H1 (cell line): Measurements from ENCODE around the gene PPP4R4. TPM values are rescaled to one million over a fixed set of nuclear protein-coding genes. Genes with fewer than 3 reads are reported as not detected.
"Not testable (repeated sequence)": the region's sequence is repeated elsewhere in the genome, so short reads cannot be mapped to it uniquely, and the experiment has no call there.

Experiments used
- CTCF ChIA-PET: fragments of 300-600 bp; sonication (Branson Sonifier 250); formaldehyde crosslinking; loops from one replicate; lab custom pipeline; 2021; ENCODE audit not compliant: partially characterized antibody; lab: Charles Lee
- POLR2A ChIA-PET: fragments of 300-600 bp; sonication (Branson Sonifier 250); formaldehyde crosslinking; loops from one replicate; lab custom pipeline; 2021; ENCODE audit warnings: inconsistent platforms; ENCODE audit not compliant: partially characterized antibody; lab: Charles Lee
- DNase-seq, 2 experiments: peaks; one replicate each; pipeline versions ENCODE4 v3.0.0 to v3.0.0-alpha.2; 2010 to 2022; ENCODE audit warnings: low spot score in 2 of 2, low read depth in 1 of 2, mixed read lengths in 1 of 2
- FAIRE-seq: peaks from 2 replicates; lab custom pipeline; 2011; peaks lifted over from hg19 to GRCh38; lab: Jason Lieb, UNC
- H2AFZ ChIP-seq: 2 replicates; pipeline ENCODE4 v1.8.1; 2012; ENCODE audit warnings: low read length, inconsistent platforms
- H2AK5ac ChIP-seq: 2 replicates; pipeline ENCODE4 v1.6.1; 2013; ENCODE audit warnings: low read depth, low read length
- H2BK120ac ChIP-seq: replicated peaks from 2 replicates; pipeline ENCODE3; 2013; ENCODE audit warnings: low read depth, low read length, inconsistent platforms
- H2BK12ac ChIP-seq: 2 replicates; pipeline ENCODE4 v1.6.1; 2013; ENCODE audit warnings: low read depth, low read length
- H2BK15ac ChIP-seq: 2 replicates; pipeline ENCODE4 v1.6.1; 2013; ENCODE audit warnings: low read length
- H2BK20ac ChIP-seq: 2 replicates; pipeline ENCODE4 v1.6.1; 2013; ENCODE audit warnings: low read length
- H2BK5ac ChIP-seq: 2 replicates; pipeline ENCODE4 v1.6.1; 2013; ENCODE audit warnings: low read depth, low read length
- H3K14ac ChIP-seq: 2 replicates; pipeline ENCODE4 v1.6.1; 2013; ENCODE audit warnings: inconsistent platforms; ENCODE audit not compliant: insufficient read length
- H3K18ac ChIP-seq: 2 replicates; pipeline ENCODE4 v1.6.1; 2013; ENCODE audit warnings: low read length; ENCODE audit errors: extremely low read depth
- H3K23ac ChIP-seq: 2 replicates; pipeline ENCODE4 v1.6.1; 2013; ENCODE audit warnings: inconsistent platforms; ENCODE audit not compliant: insufficient read length
- H3K23me2 ChIP-seq: 2 replicates; pipeline ENCODE4 v1.6.1; 2013; ENCODE audit warnings: low read depth, low read length
- H3K27ac ChIP-seq: 2 replicates; pipeline ENCODE4 v1.6.1; 2011; ENCODE audit warnings: low read depth, low read length, inconsistent platforms
- H3K27me3 ChIP-seq, 4 experiments: replicated peaks in 1 of 4; 1 replicate in 1 of 4; 2 replicates in 3 of 4; pipeline versions ENCODE4 v1.6.1 to v1.8.1; 2011 to 2013; ENCODE audit warnings: low read length in 3 of 4, mild to moderate bottlenecking in 3 of 4, inconsistent platforms in 2 of 4, mixed read lengths in 2 of 4, moderate library complexity in 1 of 4; ENCODE audit not compliant: control insufficient read depth in 3 of 4, insufficient read depth in 3 of 4; ENCODE audit errors: extremely low read depth in 1 of 4
- H3K36me3 ChIP-seq, 4 experiments: 2 replicates each; pipeline versions ENCODE4 v1.6.1 to v1.8.1; 2011 to 2013; ENCODE audit warnings: mild to moderate bottlenecking in 4 of 4, low read length in 3 of 4, moderate library complexity in 2 of 4, control low read depth in 1 of 4, inconsistent platforms in 1 of 4; ENCODE audit not compliant: insufficient read depth in 4 of 4, control insufficient read depth in 2 of 4
- H3K4ac ChIP-seq: replicated peaks from 2 replicates; pipeline ENCODE3; 2013; ENCODE audit warnings: low read length, low read depth, mixed read lengths, inconsistent platforms; ENCODE audit not compliant: insufficient read length
- H3K4me1 ChIP-seq, 4 experiments: replicated peaks in 1 of 4; 1 replicate in 1 of 4; 2 replicates in 3 of 4; pipeline versions ENCODE4 v1.6.1 to v1.8.1; 2011 to 2013; ENCODE audit warnings: low read length in 3 of 4, inconsistent platforms in 2 of 4, mixed read lengths in 1 of 4; ENCODE audit not compliant: insufficient read depth in 4 of 4, control insufficient read depth in 3 of 4
- H3K4me2 ChIP-seq, 2 experiments: 2 replicates each; pipeline versions ENCODE4 v1.6.1 to v1.8.1; 2011 to 2013; ENCODE audit warnings: low read depth in 2 of 2, low read length in 2 of 2, control low read depth in 1 of 2, inconsistent platforms in 1 of 2, mild to moderate bottlenecking in 1 of 2; ENCODE audit not compliant: insufficient read depth in 1 of 2
- H3K4me3 ChIP-seq, 4 experiments: fragments of 200-600, 300-600 bp in 1 of 4; sonication (generic), shearing (Covaris generic), sonication (Bioruptor Twin) in 1 of 4; 2 replicates each; pipeline versions ENCODE4 v1.5.1 to v1.8.1; 2011 to 2016; ENCODE audit warnings: low read length in 4 of 4, low read depth in 3 of 4, control low read depth in 2 of 4, inconsistent platforms in 2 of 4, mild to moderate bottlenecking in 2 of 4, mixed read lengths in 1 of 4, moderate library complexity in 1 of 4; ENCODE audit not compliant: insufficient read depth in 2 of 4; ENCODE audit errors: extremely low read depth in 1 of 4
- H3K56ac ChIP-seq: replicated peaks from 2 replicates; pipeline ENCODE3; 2013; ENCODE audit warnings: low read depth, mild to moderate bottlenecking, mixed read lengths, low read length, inconsistent platforms; ENCODE audit not compliant: insufficient read length
- H3K79me1 ChIP-seq: 2 replicates; pipeline ENCODE4 v1.6.1; 2013; ENCODE audit warnings: low read depth, low read length, control low read depth
- H3K79me2 ChIP-seq, 2 experiments: 2 replicates each; pipeline versions ENCODE4 v1.6.1 to v1.8.1; 2012 to 2013; ENCODE audit warnings: low read length in 2 of 2, mild to moderate bottlenecking in 2 of 2, inconsistent platforms in 1 of 2; ENCODE audit not compliant: insufficient read depth in 2 of 2, control insufficient read depth in 1 of 2
- H3K9ac ChIP-seq, 4 experiments: replicated peaks in 1 of 4; 1 replicate in 1 of 4; 2 replicates in 3 of 4; pipeline versions ENCODE4 v1.6.1 to v1.8.1; 2011 to 2013; ENCODE audit warnings: low read depth in 3 of 4, low read length in 3 of 4, control low read depth in 2 of 4, mild to moderate bottlenecking in 2 of 4, moderate library complexity in 2 of 4, inconsistent platforms in 1 of 4; ENCODE audit errors: extremely low read depth in 1 of 4
- H3K9me3 ChIP-seq, 2 experiments: 2 replicates each; pipeline versions ENCODE4 v1.6.1 to v1.8.1; 2012 to 2013; ENCODE audit warnings: mild to moderate bottlenecking in 2 of 2, moderate library complexity in 2 of 2, control low read depth in 1 of 2, inconsistent platforms in 1 of 2, low read depth in 1 of 2, low read length in 1 of 2, mixed read lengths in 1 of 2; ENCODE audit not compliant: insufficient read depth in 2 of 2
- H4K20me1 ChIP-seq, 2 experiments: replicated peaks in 1 of 2; 2 replicates each; pipeline versions ENCODE3 to v1.8.1; 2011 to 2013; ENCODE audit warnings: inconsistent platforms in 2 of 2, low read length in 2 of 2, mild to moderate bottlenecking in 1 of 2; ENCODE audit not compliant: insufficient read depth in 2 of 2, control insufficient read depth in 1 of 2
- H4K5ac ChIP-seq: 2 replicates; pipeline ENCODE4 v1.6.1; 2013; ENCODE audit warnings: low read length, low read depth, mixed read lengths, inconsistent platforms; ENCODE audit not compliant: insufficient read length
- H4K8ac ChIP-seq: 2 replicates; pipeline ENCODE4 v1.8.0; 2013; ENCODE audit warnings: mild to moderate bottlenecking, moderate library complexity, low read length, inconsistent platforms; ENCODE audit not compliant: insufficient read depth; ENCODE audit errors: extremely low read depth
- H4K91ac ChIP-seq: replicated peaks from 2 replicates; pipeline ENCODE3; 2013; ENCODE audit warnings: low read length, mixed read lengths, inconsistent platforms; ENCODE audit not compliant: insufficient read length
- KDM4A ChIP-seq: IDR thresholded peaks from one replicate; pipeline ENCODE4 v1.7.1; 2012; ENCODE audit warnings: low read depth, mild to moderate bottlenecking, moderate library complexity, low read length, inconsistent platforms; ENCODE audit not compliant: severe bottlenecking
- TAF1 ChIP-seq: IDR thresholded peaks from 2 replicates; pipeline ENCODE4 v1.6.1; 2011; ENCODE audit warnings: mild to moderate bottlenecking, low read depth, low read length
- WGBS, 2 experiments: shearing (Covaris generic) in 1 of 2; methylation state at CpG; one replicate each; pipeline versions ENCODE4 v1.1.6 to v1.1.7; 2013 to 2015; ENCODE audit warnings: low lambda C conversion rate in 2 of 2, mixed read lengths in 2 of 2, inconsistent platforms in 1 of 2, low coverage in 1 of 2, missing lambda C conversion rate in 1 of 2; ENCODE audit not compliant: insufficient replicate concordance in 2 of 2, insufficient coverage in 1 of 2, insufficient read length in 1 of 2; ENCODE audit errors: extremely low coverage in 1 of 2, missing lambda C conversion rate in 1 of 2; 5-methylcytosine and 5-hydroxymethylcytosine counted together
- polyA plus RNA-seq, 7 experiments: library from polyadenylated mRNA; depleted of rRNA in 3 of 7; stranded (reverse) in 5 of 7; unstranded in 2 of 7; fragments of >200 nt in 5 of 7; fragments of 200-250 nt in 2 of 7; gene quantifications; 1 replicate in 5 of 7; 2 replicates in 1 of 7; 4 replicates in 1 of 7; pipeline versions ENCODE4 v1.2.1 to v1.2.3, GENCODE V29; 2011 to 2013; ENCODE audit warnings: missing spikeins in 2 of 7, mixed read lengths in 2 of 7
- total RNA-seq: library from RNA; stranded (reverse); fragmentation: NEBNext Ultra II Directional; extraction: Animal tissue kit (Norgen Biotek cat#: 25700); gene quantifications from 2 replicates; pipeline ENCODE4 v1.2.1, GENCODE V29; 2021

PPP4R4 gene
- total and polyA plus RNA-seq, 2 of the 8 experiments (the other 6 are each of a cell fraction or from before 2014, with no cell fraction given) = 3.3 to 9.6 TPM

DNA sequence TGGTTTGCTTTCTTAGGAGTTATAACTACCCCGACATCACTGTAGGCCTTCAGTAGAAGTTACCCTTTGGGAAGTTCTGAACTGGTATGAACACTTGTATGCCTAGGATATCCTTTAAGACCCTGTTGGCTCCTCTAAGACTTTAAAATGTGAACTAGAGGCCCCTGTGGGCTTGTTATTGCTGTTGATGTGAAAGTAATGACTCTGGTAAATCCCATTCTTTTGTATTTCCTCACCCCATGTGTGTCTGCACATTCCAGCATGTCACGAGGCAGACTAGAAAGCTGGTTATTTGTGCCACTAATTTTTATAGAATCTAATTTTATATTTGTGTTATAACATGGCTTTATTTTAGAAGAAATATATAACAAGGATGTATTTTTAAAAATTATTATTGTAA, 70.1 kb downstream of the PPP4R4 start:
- Histone ChIP-seq H2BK20ac (no peak overlapping the region), H3K18ac (no peak overlapping the region), H4K8ac (no peak overlapping the region), H3K4me2 (no peak overlapping the region), H2BK15ac (no peak overlapping the region), H3K4ac (no peak overlapping the region), H3K9me3 (no peaks in the 10 kb centered on the region), H3K4me1 (no peaks in the 10 kb centered on the region), H3K27ac (no peak overlapping the region), H3K14ac (no peak overlapping the region), H3K23me2 (no peaks in the 10 kb centered on the region)
- CTCF ChIA-PET = no interaction called here
- 95% methylated on average over 2 of the region's 2 CpGs; no CpG with 5 or more reads in 1 of the 2 experiments for WGBS, 2 experiments
- TF ChIP-seq TAF1 (no peak), KDM4A (no peak)
- TF ChIP-seq, all 59 proteins: peak for 0
- POLR2A ChIA-PET = no interaction called here
- no peak overlapping the region for H3K56ac ChIP-seq
- H3K79me1 ChIP-seq = no peaks in the 10 kb centered on the region
- no peak overlapping the region for H3K9ac ChIP-seq
- no peak overlapping the region for H3K23ac ChIP-seq
- H2AFZ ChIP-seq = no peak overlapping the region
- no peak overlapping the region for H2AK5ac ChIP-seq
- no peaks in the 10 kb centered on the region for H4K20me1 ChIP-seq
- H2BK120ac ChIP-seq = no peak overlapping the region
- no peak overlapping the region for H3K4me3 ChIP-seq
- peaks cover 0 to 12% (median 4%) of the 10 kb centered on the region in 4 experiments; a peak in 5 of 8 replicates for H3K36me3 ChIP-seq
- H4K91ac ChIP-seq = no peak overlapping the region
- H3K27me3 ChIP-seq = no peaks in the 10 kb centered on the region
- no peak overlapping the region for H4K5ac ChIP-seq
- H3K79me2 ChIP-seq = no peaks in the 10 kb centered on the region
- no peak overlapping the region for H2BK12ac ChIP-seq
- H2BK5ac ChIP-seq = no peak overlapping the region
- FAIRE-seq (no peak), DNase-seq (no peak)

- H3K18ac ChIP-seq, H3K79me1 ChIP-seq, H3K4me3 ChIP-seq, H2AFZ ChIP-seq, H3K23me2 ChIP-seq, H2BK15ac ChIP-seq, H2BK12ac ChIP-seq, H3K4ac ChIP-seq, H3K9ac ChIP-seq, H4K8ac ChIP-seq, H3K23ac ChIP-seq, POLR2A ChIA-PET, H3K56ac ChIP-seq, H4K20me1 ChIP-seq, H3K4me2 ChIP-seq, H2AK5ac ChIP-seq, H4K5ac ChIP-seq, H2BK120ac ChIP-seq, H3K79me2 ChIP-seq, H3K4me1 ChIP-seq, H3K27me3 ChIP-seq, H2BK20ac ChIP-seq, H4K91ac ChIP-seq, FAIRE-seq, H3K9me3 ChIP-seq, H2BK5ac ChIP-seq, H3K14ac ChIP-seq, DNase-seq, H3K27ac ChIP-seq: not testable (repeated sequence)
- 76% methylated on average over 3 of the region's 3 CpGs; no CpG with 5 or more reads in 1 of the 2 experiments for WGBS, 2 experiments
- CTCF ChIA-PET = interaction anchor here (1.3 kb wide), 1 partner anchor 127 kb away, joined by 3 read pairs; no protein-coding TSS in a partner anchor
- peaks cover 0 to 11% (median 4%) of the 10 kb centered on the region in 4 experiments; a peak in 4 of 8 replicates for H3K36me3 ChIP-seq
Measured at GRCh38 chr14:94264195-94264594, 90.1 kb downstream of the PPP4R4 start.
